Testis (tissue), 2 donors: Measurements from ENCODE around the gene TFB1M.

Experiments used
- CTCF ChIP-seq, 3 experiments: fragments of 450-650 bp in 2 of 3; fragments of 200-600 bp in 1 of 3; sonication (generic) in 1 of 3; IDR thresholded peaks; one replicate each; pipeline ENCODE4 v1.5.1; 2016 to 2019; ENCODE audit warnings: antibody characterized with exemption in 3 of 3, mild to moderate bottlenecking in 2 of 3, moderate library complexity in 1 of 3
- POLR2A ChIP-seq: fragments of 450-650 bp; IDR thresholded peaks from one replicate; pipeline ENCODE4 v1.6.1; 2017; ENCODE audit warnings: antibody characterized with exemption, mild to moderate bottlenecking, moderate library complexity

- TF ChIP-seq CTCF (IDR thresholded peaks at IDR 0.05): no peak
- no peak for TF ChIP-seq POLR2A
These were observed 41.7 kb downstream of the TFB1M start for GRCh38 chr6:155272353-155273232.
